Keratinocyte (primary cell): Measurements from ENCODE around the gene VPS41. TPM values are rescaled to one million over a fixed set of nuclear protein-coding genes. Genes with fewer than 3 reads are reported as not detected.
A peak's percentile ranks its signal among the peaks of the same experiment; 100 is the strongest.

Experiments
- DNase-seq: peaks from one replicate; pipeline ENCODE4 v3.0.0-alpha.2; 2011; ENCODE audit warnings: low read depth, missing footprints, low spot score
- FAIRE-seq: peaks from 2 replicates; lab custom pipeline; 2011; peaks lifted over from hg19 to GRCh38; lab: Jason Lieb, UNC
- H2AFZ ChIP-seq: 2 replicates; pipeline ENCODE4 v1.6.0; 2012; ENCODE audit warnings: low read length, control low read depth, inconsistent platforms; ENCODE audit not compliant: control insufficient read depth
- H3K27ac ChIP-seq: 2 replicates; pipeline ENCODE4 v1.5.1; 2011; ENCODE audit warnings: low read length; ENCODE audit not compliant: control insufficient read depth, insufficient read depth
- H3K27me3 ChIP-seq: 3 replicates; pipeline ENCODE4 v1.6.0; 2011; ENCODE audit warnings: low read length; ENCODE audit not compliant: control insufficient read depth, insufficient read depth; ENCODE audit errors: extremely low read depth
- H3K36me3 ChIP-seq, 2 experiments: 2 replicates in 1 of 2; 3 replicates in 1 of 2; pipeline ENCODE4 v1.5.1; 2011; ENCODE audit warnings: low read length in 2 of 2, mild to moderate bottlenecking in 1 of 2; ENCODE audit not compliant: control insufficient read depth in 2 of 2, insufficient read depth in 2 of 2; ENCODE audit errors: extremely low read depth in 1 of 2
- H3K4me1 ChIP-seq: 3 replicates; pipeline ENCODE4 v1.5.1; 2011; ENCODE audit warnings: low read length; ENCODE audit not compliant: control insufficient read depth, insufficient read depth; ENCODE audit errors: extremely low read depth
- H3K4me2 ChIP-seq: 3 replicates; pipeline ENCODE4 v1.6.0; 2011; ENCODE audit warnings: low read depth, low read length; ENCODE audit not compliant: control insufficient read depth, insufficient read depth; ENCODE audit errors: extremely low read depth
- H3K4me3 ChIP-seq, 3 experiments: fragments of 200-600 bp in 1 of 3; sonication (generic) in 1 of 3; 2 replicates in 2 of 3; 3 replicates in 1 of 3; pipeline ENCODE4 v1.5.1; 2011 to 2016; ENCODE audit warnings: low read length in 3 of 3, mild to moderate bottlenecking in 3 of 3, control low read depth in 2 of 3, inconsistent platforms in 1 of 3, low read depth in 1 of 3, mixed read lengths in 1 of 3, mixed run types in 1 of 3, moderate library complexity in 1 of 3; ENCODE audit not compliant: control insufficient read depth in 2 of 3, insufficient read depth in 2 of 3; ENCODE audit errors: extremely low read depth in 1 of 3
- H3K79me2 ChIP-seq: 2 replicates; pipeline ENCODE4 v1.6.0; 2012; ENCODE audit warnings: low read length; ENCODE audit not compliant: control insufficient read depth, insufficient read depth
- H3K9ac ChIP-seq: 3 replicates; pipeline ENCODE4 v1.6.0; 2011; ENCODE audit warnings: low read length; ENCODE audit not compliant: control insufficient read depth, insufficient read depth; ENCODE audit errors: extremely low read depth
- H3K9me1 ChIP-seq: 3 replicates; pipeline ENCODE4 v1.6.0; 2011; ENCODE audit warnings: low read length; ENCODE audit not compliant: control insufficient read depth, insufficient read depth; ENCODE audit errors: extremely low read depth
- H3K9me3 ChIP-seq: 2 replicates; pipeline ENCODE4 v1.5.1; 2012; ENCODE audit warnings: low read depth, low read length; ENCODE audit not compliant: control insufficient read depth
- H4K20me1 ChIP-seq: 3 replicates; pipeline ENCODE4 v1.6.0; 2011; ENCODE audit warnings: low read length; ENCODE audit not compliant: control insufficient read depth, insufficient read depth; ENCODE audit errors: extremely low read depth
- CTCF ChIP-seq, 3 experiments: IDR thresholded peaks in 1 of 3; conservative IDR thresholded peaks in 1 of 3; optimal IDR thresholded peaks in 1 of 3; 2 replicates in 2 of 3; 3 replicates in 1 of 3; pipeline versions ENCODE3 to v1.5.1; 2011; ENCODE audit warnings: low read length in 3 of 3, mild to moderate bottlenecking in 3 of 3, moderate library complexity in 2 of 3, control low read depth in 1 of 3, inconsistent platforms in 1 of 3; ENCODE audit not compliant: insufficient read depth in 2 of 3; ENCODE audit errors: extremely low read depth in 1 of 3
- EZH2 ChIP-seq: IDR thresholded peaks from one replicate; pipeline ENCODE4 v1.6.1; 2012; ENCODE audit warnings: inconsistent platforms, mild to moderate bottlenecking, low read length, moderate library complexity
- dilution Hi-C: fragments of 300-500 bp; cut with MboI; formaldehyde crosslinking; loops from one replicate; pipeline ENCODE4 v1.7.0; 2020; ENCODE audit warnings: low sequenced_read_pairs; ENCODE audit not compliant: extremely low pct_ligation_motif_present
- polyA plus RNA-seq, 5 experiments: library from polyadenylated mRNA; depleted of rRNA in 3 of 5; stranded (reverse) in 3 of 5; stranded (forward) in 1 of 5; unstranded in 1 of 5; fragments of >200 nt; gene quantifications; 1 replicate in 1 of 5; 2 replicates in 3 of 5; 3 replicates in 1 of 5; pipeline versions ENCODE4 v1.2.1 to v1.2.3, GENCODE V29; 2011 to 2012; ENCODE audit warnings: missing spikeins in 2 of 5, low read depth in 1 of 5, low replicate concordance in 1 of 5

VPS41 gene
- polyA plus RNA-seq, 1 donor (not counting 4 experiments of a cell fraction or from before 2014, with no cell fraction given) = 38.1 TPM

DNA sequence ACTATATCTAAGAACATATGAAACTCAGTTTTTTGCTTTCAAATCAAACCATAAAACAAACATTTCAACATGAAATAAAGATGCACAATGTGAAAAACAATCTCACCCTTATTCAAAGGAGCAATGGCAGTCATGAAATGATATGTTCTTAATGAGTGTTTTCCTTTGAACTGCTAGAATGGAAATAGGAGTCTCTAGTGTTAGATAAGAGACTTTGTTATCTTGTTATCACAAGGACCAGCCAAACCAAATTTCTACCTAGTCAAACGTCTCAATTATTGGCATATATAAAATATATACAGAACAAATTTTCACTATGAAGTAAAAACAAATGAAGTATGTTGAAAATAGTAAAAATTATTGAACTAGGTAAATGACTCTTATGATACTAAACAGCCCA lies 1.2 kb downstream of the VPS41 start:
- Histone ChIP-seq H3K4me3 (no peak overlapping the region), H3K36me3 (no peaks in the 10 kb centered on the region), H3K9me1 (no peaks in the 10 kb centered on the region), H3K27me3 (no peaks in the 10 kb centered on the region), H3K27ac (no peak overlapping the region), H3K9ac (no peak overlapping the region), H3K9me3 (no peaks in the 10 kb centered on the region), H3K4me1 (peaks cover 7% of the 10 kb centered on the region), H3K4me2 (peak overlapping the region; percentile 98), H2AFZ (no peak overlapping the region), H3K79me2 (peaks cover 12% of the 10 kb centered on the region), H4K20me1 (no peaks in the 10 kb centered on the region)
- no peak for DNase-seq
- TF ChIP-seq CTCF (optimal IDR thresholded peaks at IDR 0.05 in 1 of 3, IDR thresholded peaks at IDR 0.05 in 1 of 3, conservative IDR thresholded peaks at IDR 0.05 in 1 of 3; ENCODE audit: extremely low read depth in 1 of 3, insufficient read depth in 2 of 3, low read length in 3 of 3) (no peak), EZH2 (no peak)
- dilution Hi-C loops = no loop called here
- FAIRE-seq = no peak

GRCh38 chr7:38907066-38907465 lies 1.9 kb downstream of the VPS41 start:
- FAIRE-seq (no peak), DNase-seq (no peak)
- Histone ChIP-seq H4K20me1 (no peaks in the 10 kb centered on the region), H3K27me3 (no peaks in the 10 kb centered on the region), H3K79me2 (peaks cover 12% of the 10 kb centered on the region), H3K9me3 (no peaks in the 10 kb centered on the region), H3K4me3 (no peak overlapping the region), H3K4me2 (no peak overlapping the region), H3K9me1 (no peaks in the 10 kb centered on the region), H3K4me1 (peaks cover 14% of the 10 kb centered on the region), H3K27ac (no peak overlapping the region), H3K9ac (no peak overlapping the region), H3K36me3 (no peaks in the 10 kb centered on the region), H2AFZ (no peak overlapping the region)
- TF ChIP-seq EZH2 (no peak), CTCF (optimal IDR thresholded peaks at IDR 0.05 in 1 of 3, IDR thresholded peaks at IDR 0.05 in 1 of 3, conservative IDR thresholded peaks at IDR 0.05 in 1 of 3; ENCODE audit: extremely low read depth in 1 of 3, insufficient read depth in 2 of 3, low read length in 3 of 3) (no peak)
- dilution Hi-C loops = no loop called here
